IPS-20b (cell line): ENCODE data around the gene CCDC91.
A peak's percentile ranks its signal among the peaks of the same experiment; 100 is the strongest.

Experiments
- H3K27ac ChIP-seq: one replicate; pipeline ENCODE4 v1.5.1; 2013; ENCODE audit warnings: low read length
- H3K27me3 ChIP-seq: 2 replicates; pipeline ENCODE4 v1.6.1; 2013; ENCODE audit warnings: mild to moderate bottlenecking, low read length, inconsistent platforms; ENCODE audit not compliant: insufficient read depth
- H3K36me3 ChIP-seq: 2 replicates; pipeline ENCODE4 v1.6.1; 2013; ENCODE audit warnings: low read depth, mild to moderate bottlenecking, inconsistent platforms, low read length, moderate library complexity; ENCODE audit not compliant: insufficient read depth
- H3K4me1 ChIP-seq: 2 replicates; pipeline ENCODE4 v1.6.1; 2013; ENCODE audit warnings: mild to moderate bottlenecking, control low read depth, inconsistent platforms, low read length, moderate library complexity; ENCODE audit not compliant: insufficient read depth
- H3K4me3 ChIP-seq: 2 replicates; pipeline ENCODE4 v1.5.1; 2013; ENCODE audit warnings: mild to moderate bottlenecking, low read length, inconsistent platforms
- H3K9ac ChIP-seq: 2 replicates; pipeline ENCODE4 v1.6.1; 2013; ENCODE audit warnings: low read depth, mild to moderate bottlenecking, inconsistent platforms, low read length, moderate library complexity
- H3K9me3 ChIP-seq: 2 replicates; pipeline ENCODE4 v1.6.1; 2013; ENCODE audit warnings: mild to moderate bottlenecking, low read depth, low read length, inconsistent platforms; ENCODE audit not compliant: insufficient read depth

Gene CCDC91

DNA sequence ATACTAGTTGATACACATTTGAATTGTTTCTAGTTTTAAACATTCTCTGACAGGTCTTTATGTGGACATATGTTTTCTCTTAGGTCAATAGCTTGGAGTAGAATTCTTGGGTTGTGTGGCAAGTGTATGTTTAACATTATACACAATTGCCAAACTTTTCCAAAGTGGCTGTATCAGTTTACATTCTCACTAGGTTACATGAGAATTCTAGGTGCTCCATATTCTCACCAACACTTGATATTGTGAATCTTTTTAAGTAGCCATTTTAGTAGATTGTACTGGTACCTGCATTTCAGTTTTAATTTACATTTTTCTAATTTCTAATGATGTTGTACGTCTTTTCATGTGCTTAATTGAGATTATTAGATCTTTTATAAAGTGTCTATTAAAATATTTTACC, 28.6 kb downstream of the CCDC91 start:
- H3K9me3 ChIP-seq, result peaks cover 8% of the 10 kb centered on the region; the same call in 1 of the 2 replicates
- peaks cover 33% of the 10 kb centered on the region for H3K4me1 ChIP-seq
- no peak overlapping the region for H3K9ac ChIP-seq
- H3K27ac ChIP-seq, result no peak overlapping the region
- no peak overlapping the region for H3K4me3 ChIP-seq
- H3K27me3 ChIP-seq, result no peaks in the 10 kb centered on the region
- H3K36me3 ChIP-seq, result no peaks in the 10 kb centered on the region

GRCh38 chr12:28219827-28220226, 29.6 kb downstream of the CCDC91 start:
- no peaks in the 10 kb centered on the region for H3K27me3 ChIP-seq
- H3K9ac ChIP-seq, result no peak overlapping the region
- H3K4me3 ChIP-seq, result no peak overlapping the region
- H3K4me1 ChIP-seq, result peaks cover 34% of the 10 kb centered on the region
- H3K36me3 ChIP-seq, result no peaks in the 10 kb centered on the region
- H3K9me3 ChIP-seq, result peaks cover 8% of the 10 kb centered on the region; the same call in 1 of the 2 replicates
- H3K27ac ChIP-seq, result no peak overlapping the region

DNA sequence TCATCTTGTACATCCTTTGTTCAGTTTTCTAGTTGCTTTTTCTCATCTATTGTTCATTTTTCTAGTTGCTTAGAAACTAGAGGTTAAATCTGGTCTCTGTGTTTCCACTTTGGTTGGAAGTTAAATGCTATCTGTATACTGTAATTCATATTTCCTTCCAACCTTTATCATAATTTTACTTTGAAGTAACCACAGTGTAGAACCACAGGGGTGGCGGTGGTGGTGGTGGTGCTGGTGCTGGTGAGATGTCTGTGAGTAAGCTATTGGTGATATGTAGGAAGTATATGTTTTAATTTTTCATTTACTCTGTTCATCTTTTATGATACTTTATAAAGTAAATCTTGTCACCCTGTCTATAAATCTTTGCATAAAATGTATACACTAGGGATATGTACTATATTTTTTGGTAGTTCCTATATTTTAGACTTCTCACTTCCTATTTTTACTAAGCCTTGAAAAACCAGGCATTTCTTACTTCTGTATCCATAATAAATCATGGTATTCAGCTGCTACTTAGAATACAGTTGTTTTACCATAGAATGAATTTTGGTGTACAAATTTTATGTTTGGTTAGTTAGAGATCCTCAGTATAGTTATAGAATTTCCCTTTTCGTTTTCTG, 31.9 kb downstream of the CCDC91 start:
- no peaks in the 10 kb centered on the region for H3K36me3 ChIP-seq
- H3K4me3 ChIP-seq, result 0 out of 2 replicates have a peak overlapping the region, but pooled peaks have one; percentile 17
- no peak overlapping the region for H3K9ac ChIP-seq
- H3K4me1 ChIP-seq, result peaks cover 24% of the 10 kb centered on the region
- no peaks in the 10 kb centered on the region for H3K27me3 ChIP-seq
- H3K9me3 ChIP-seq, result peaks cover 8% of the 10 kb centered on the region; the same call in 1 of the 2 replicates
- no peak overlapping the region for H3K27ac ChIP-seq

DNA sequence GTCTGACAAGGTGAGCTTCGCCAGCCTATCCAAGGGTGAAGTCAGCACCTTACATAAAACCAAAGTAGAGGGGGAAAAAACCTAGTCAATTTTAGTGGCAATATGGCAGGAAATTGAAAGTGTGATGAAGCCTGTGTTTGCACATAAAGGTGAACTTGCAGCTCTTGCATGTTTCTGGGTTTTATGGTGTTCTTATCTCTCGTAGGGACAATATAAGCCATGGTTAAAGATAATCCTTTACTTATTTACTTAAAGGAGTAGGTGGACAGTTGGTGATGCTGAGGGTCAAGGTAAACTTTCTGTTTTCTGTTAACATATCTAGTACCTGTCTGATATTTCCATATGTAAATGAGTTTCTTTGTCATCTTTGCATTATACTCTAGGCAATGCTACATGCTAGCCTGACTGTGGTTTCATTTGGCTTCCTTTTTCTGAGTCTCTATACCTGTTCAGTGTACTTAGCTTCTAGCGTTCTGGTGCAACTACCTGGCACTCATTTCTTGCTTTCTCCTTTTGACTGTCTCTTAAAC, 32.8 kb downstream of the CCDC91 start:
- H3K27me3 ChIP-seq, result no peaks in the 10 kb centered on the region
- H3K9ac ChIP-seq, result no peak overlapping the region
- no peak overlapping the region for H3K27ac ChIP-seq
- no peak overlapping the region for H3K4me3 ChIP-seq
- H3K9me3 ChIP-seq, result peaks cover 8% of the 10 kb centered on the region; the same call in 1 of the 2 replicates
- no peaks in the 10 kb centered on the region for H3K36me3 ChIP-seq
- H3K4me1 ChIP-seq, result peaks cover 21% of the 10 kb centered on the region

DNA sequence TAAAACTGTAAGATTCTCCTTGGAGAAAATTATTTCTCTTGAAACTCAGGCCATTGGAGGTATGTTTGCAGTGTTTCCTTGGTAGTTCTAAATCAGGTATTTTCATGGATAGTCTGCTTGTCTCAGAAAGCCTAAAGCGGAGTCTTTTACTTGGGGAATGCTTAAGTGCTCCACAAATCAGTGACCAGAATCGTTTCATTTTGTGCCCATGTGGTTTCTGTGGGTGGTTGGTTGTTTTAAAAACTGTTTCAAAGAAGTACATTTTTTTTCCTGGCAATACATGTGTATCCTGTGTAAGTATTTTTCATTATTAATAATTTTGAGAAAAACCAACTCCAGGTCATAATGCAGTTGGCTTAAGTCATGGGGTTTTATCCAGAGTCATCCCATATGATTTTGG, 33.6 kb downstream of the CCDC91 start:
- no peak overlapping the region for H3K4me3 ChIP-seq
- no peak overlapping the region for H3K27ac ChIP-seq
- peaks cover 20% of the 10 kb centered on the region for H3K4me1 ChIP-seq
- H3K9ac ChIP-seq, result no peak overlapping the region
- H3K9me3 ChIP-seq, result peaks cover 2% of the 10 kb centered on the region; the same call in 1 of the 2 replicates
- H3K27me3 ChIP-seq, result no peaks in the 10 kb centered on the region
- H3K36me3 ChIP-seq, result no peaks in the 10 kb centered on the region

DNA sequence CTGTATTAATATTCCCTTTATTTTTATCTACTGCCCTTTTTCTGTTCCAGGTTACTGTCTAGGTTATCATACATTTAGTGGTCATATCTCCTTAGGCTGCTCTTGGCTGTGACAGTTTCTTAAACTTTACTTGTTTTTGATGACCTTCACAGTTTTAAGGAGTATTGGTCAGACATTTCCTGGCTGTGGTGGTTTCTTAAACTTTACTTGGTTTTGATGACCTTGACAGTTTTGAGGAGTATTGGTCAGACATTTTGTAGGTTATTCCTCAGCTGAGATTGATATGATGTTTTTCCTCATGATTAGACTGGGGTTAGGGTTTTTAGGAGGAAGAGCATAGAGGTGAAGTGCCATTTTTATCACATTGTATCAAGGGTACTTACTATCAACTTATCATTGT, 36.4 kb downstream of the CCDC91 start:
- H3K27ac ChIP-seq, result no peak overlapping the region
- peaks cover 16% of the 10 kb centered on the region for H3K4me1 ChIP-seq
- no peaks in the 10 kb centered on the region for H3K36me3 ChIP-seq
- H3K9ac ChIP-seq, result no peak overlapping the region
- no peak overlapping the region for H3K4me3 ChIP-seq
- no peaks in the 10 kb centered on the region for H3K9me3 ChIP-seq
- H3K27me3 ChIP-seq, result no peaks in the 10 kb centered on the region

DNA sequence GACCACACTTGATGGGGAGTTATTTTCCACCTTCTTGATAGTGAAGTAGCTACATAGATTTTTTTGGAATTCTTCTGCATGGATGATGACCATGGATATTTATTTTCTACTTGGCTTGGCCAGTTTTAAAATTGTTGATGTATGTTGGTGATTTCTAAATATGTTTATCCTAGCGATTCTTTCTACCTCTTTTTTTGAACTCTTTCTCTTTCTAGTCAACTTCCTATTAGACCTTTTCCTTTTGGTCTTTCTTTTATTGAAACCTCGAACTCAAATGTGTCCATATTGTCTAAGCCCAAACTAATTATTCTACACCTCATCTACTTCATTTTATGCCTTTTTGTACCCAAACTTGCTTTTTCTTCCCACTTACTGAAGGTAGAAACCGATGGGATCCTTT, 37.0 kb downstream of the CCDC91 start:
- Histone ChIP-seq H3K4me3 (no peak overlapping the region), H3K27ac (no peak overlapping the region), H3K27me3 (no peaks in the 10 kb centered on the region), H3K9me3 (no peaks in the 10 kb centered on the region), H3K9ac (no peak overlapping the region), H3K36me3 (no peaks in the 10 kb centered on the region), H3K4me1 (peaks cover 13% of the 10 kb centered on the region)

GRCh38 chr12:28231248-28231647, 41.0 kb downstream of the CCDC91 start:
- no peaks in the 10 kb centered on the region for H3K27me3 ChIP-seq
- no peaks in the 10 kb centered on the region for H3K9me3 ChIP-seq
- no peaks in the 10 kb centered on the region for H3K4me1 ChIP-seq
- H3K9ac ChIP-seq, result no peak overlapping the region
- H3K27ac ChIP-seq, result no peak overlapping the region
- H3K4me3 ChIP-seq, result no peak overlapping the region
- no peaks in the 10 kb centered on the region for H3K36me3 ChIP-seq

GRCh38 chr12:28232211-28232928, 42.1 kb downstream of the CCDC91 start:
- Histone ChIP-seq H3K9ac (no peak overlapping the region), H3K27me3 (no peaks in the 10 kb centered on the region), H3K27ac (no peak overlapping the region), H3K4me3 (no peak overlapping the region), H3K36me3 (no peaks in the 10 kb centered on the region), H3K4me1 (no peaks in the 10 kb centered on the region), H3K9me3 (no peaks in the 10 kb centered on the region)

- no peak overlapping the region for H3K9ac ChIP-seq
- no peak overlapping the region for H3K27ac ChIP-seq
These were observed 44.2 kb downstream of the CCDC91 start for GRCh38 chr12:28234444-28234843.

DNA sequence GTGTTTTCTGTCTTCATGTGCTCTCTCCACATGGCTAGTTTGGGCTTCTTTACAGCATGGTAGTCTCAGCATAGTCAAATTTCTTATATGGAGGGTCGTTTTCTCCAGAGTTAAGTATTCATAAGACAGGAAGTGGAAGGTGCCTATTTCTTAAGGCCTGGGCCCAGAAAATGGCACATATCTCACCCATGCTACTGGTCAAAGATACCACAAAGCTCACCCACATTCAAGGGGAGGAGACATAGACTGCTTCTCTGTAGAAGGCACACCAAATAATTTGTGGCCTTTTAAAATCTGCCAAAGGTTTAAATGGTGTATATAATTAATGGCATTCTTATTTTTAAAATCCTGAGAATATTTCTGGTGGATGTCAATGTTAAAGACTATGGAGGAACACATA, 44.8 kb downstream of the CCDC91 start:
- no peaks in the 10 kb centered on the region for H3K27me3 ChIP-seq
- no peak overlapping the region for H3K4me3 ChIP-seq
- H3K9me3 ChIP-seq, result no peaks in the 10 kb centered on the region
- H3K27ac ChIP-seq, result no peak overlapping the region
- H3K4me1 ChIP-seq, result no peaks in the 10 kb centered on the region
- no peak overlapping the region for H3K9ac ChIP-seq
- H3K36me3 ChIP-seq, result no peaks in the 10 kb centered on the region

More at GRCh38 chr12:28234444-28234843, 44.2 kb downstream of the CCDC91 start:
- Histone ChIP-seq H3K27me3 (no peaks in the 10 kb centered on the region), H3K36me3 (no peaks in the 10 kb centered on the region), H3K9me3 (no peaks in the 10 kb centered on the region), H3K4me3 (no peak overlapping the region), H3K4me1 (no peaks in the 10 kb centered on the region)

DNA sequence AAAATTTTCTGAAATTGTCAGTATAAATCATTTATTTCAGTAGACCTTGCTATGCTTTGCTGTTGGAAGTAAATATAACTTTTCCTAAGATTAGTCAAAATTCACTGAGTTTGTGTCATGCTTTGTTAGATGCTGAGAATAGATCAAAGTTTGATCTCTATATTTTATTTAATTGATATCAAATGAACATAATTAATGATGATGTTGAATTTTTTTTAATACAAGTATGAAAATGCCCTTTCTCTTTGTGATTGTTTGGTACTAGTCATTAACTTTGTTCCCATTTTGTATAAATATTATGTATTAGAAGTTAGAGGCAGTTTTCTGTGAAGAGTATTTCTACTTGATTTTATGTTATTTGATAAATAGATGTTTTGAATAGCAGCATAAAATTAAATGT, 45.7 kb downstream of the CCDC91 start:
- H3K9ac ChIP-seq, result no peak overlapping the region
- no peaks in the 10 kb centered on the region for H3K9me3 ChIP-seq
- no peaks in the 10 kb centered on the region for H3K4me1 ChIP-seq
- no peak overlapping the region for H3K4me3 ChIP-seq
- no peaks in the 10 kb centered on the region for H3K36me3 ChIP-seq
- H3K27me3 ChIP-seq, result no peaks in the 10 kb centered on the region
- no peak overlapping the region for H3K27ac ChIP-seq
